Neural crest cell (in vitro differentiated cells): ENCODE measurements around the gene DES. TPM values are rescaled to one million over a fixed set of nuclear protein-coding genes. Genes with fewer than 3 reads are reported as not detected.

ENCODE experiments used
- DNase-seq: peaks from one replicate; pipeline ENCODE4 v3.0.0; 2021; ENCODE audit warnings: low read depth, mixed read lengths, low spot score
- H3K27ac Mint-ChIP-seq: one replicate; pipeline ENCODE4 v1.8.0; 2021; ENCODE audit warnings: mild to moderate bottlenecking, mixed read lengths; ENCODE audit not compliant: unreplicated experiment
- H3K27me3 Mint-ChIP-seq: 2 replicates; pipeline ENCODE4 v1.8.0; 2021; ENCODE audit warnings: low read depth, mild to moderate bottlenecking, mixed read lengths
- H3K36me3 Mint-ChIP-seq: 2 replicates; pipeline ENCODE4 v1.8.0; 2021; ENCODE audit warnings: low read depth, mild to moderate bottlenecking, mixed read lengths
- H3K4me1 Mint-ChIP-seq: 2 replicates; pipeline ENCODE4 v1.8.0; 2021; ENCODE audit warnings: mixed read lengths
- H3K4me3 Mint-ChIP-seq: one replicate; pipeline ENCODE4 v1.8.0; 2021; ENCODE audit warnings: mild to moderate bottlenecking, mixed read lengths
- H3K9me3 Mint-ChIP-seq: 2 replicates; pipeline ENCODE4 v1.8.0; 2021; ENCODE audit warnings: mixed read lengths
- total RNA-seq: library from RNA; stranded (reverse); gene quantifications from 2 replicates; pipeline ENCODE4 v1.2.1, GENCODE V29; 2021
- TF ChIP-seq, protein P1 (sequence below): fragments of 200-600 bp; sonication (generic); conservative IDR thresholded peaks from 2 replicates; pipeline ENCODE4 v1.5.0; 2021; ENCODE audit warnings: antibody characterized with exemption, mild to moderate bottlenecking

Gene DES
- total RNA-seq, 1 donor from 2014 or later: 0.28 TPM

- Mint-ChIP-seq H3K4me1 (peaks cover 10% of the 10 kb centered on the region), H3K9me3 (no peaks in the 10 kb centered on the region), H3K27ac (no peak overlapping the region), H3K4me3 (no peak overlapping the region), H3K36me3 (no peaks in the 10 kb centered on the region), H3K27me3 (peaks cover 2% of the 10 kb centered on the region)
- TF ChIP-seq, protein P1, sequence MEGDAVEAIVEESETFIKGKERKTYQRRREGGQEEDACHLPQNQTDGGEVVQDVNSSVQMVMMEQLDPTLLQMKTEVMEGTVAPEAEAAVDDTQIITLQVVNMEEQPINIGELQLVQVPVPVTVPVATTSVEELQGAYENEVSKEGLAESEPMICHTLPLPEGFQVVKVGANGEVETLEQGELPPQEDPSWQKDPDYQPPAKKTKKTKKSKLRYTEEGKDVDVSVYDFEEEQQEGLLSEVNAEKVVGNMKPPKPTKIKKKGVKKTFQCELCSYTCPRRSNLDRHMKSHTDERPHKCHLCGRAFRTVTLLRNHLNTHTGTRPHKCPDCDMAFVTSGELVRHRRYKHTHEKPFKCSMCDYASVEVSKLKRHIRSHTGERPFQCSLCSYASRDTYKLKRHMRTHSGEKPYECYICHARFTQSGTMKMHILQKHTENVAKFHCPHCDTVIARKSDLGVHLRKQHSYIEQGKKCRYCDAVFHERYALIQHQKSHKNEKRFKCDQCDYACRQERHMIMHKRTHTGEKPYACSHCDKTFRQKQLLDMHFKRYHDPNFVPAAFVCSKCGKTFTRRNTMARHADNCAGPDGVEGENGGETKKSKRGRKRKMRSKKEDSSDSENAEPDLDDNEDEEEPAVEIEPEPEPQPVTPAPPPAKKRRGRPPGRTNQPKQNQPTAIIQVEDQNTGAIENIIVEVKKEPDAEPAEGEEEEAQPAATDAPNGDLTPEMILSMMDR: no peak
- DNase-seq: no peak
Observed at GRCh38 chr2:219396863-219397457, 21.2 kb upstream of the DES start.

DNA sequence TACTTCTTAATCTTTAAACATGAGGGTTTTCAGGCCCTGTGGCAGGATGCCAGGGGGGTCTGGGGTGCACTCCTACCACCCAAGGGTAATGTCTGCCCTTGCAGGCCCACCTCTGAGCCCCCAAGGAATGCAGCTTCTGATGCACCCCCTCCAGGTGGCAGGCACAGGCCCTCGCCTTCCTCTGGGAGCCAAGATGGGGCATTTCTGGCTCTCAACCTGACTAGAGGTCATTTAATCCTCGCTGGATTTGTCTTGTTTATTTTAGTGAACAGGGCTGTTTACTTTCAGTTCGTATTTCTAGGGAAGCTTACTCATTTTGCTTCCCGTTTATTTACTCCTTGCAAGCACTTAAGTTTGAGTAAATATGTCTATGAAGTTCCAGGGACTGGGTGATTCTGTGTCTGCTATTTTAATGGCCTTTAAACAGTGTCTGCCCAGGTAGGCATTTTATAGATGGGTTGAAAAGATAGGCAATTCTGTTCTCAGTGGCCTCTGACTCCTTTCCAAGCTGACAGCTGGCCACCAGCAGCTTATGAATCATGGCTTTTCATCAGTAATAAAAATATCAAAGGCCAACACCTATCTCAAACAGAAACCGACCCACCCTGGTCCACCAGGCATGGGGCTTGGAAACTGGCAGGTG is 19.3 kb upstream of the DES start:
- DNase-seq: no peak
- Mint-ChIP-seq H3K4me3 (no peak overlapping the region), H3K9me3 (no peaks in the 10 kb centered on the region), H3K36me3 (no peaks in the 10 kb centered on the region), H3K4me1 (peaks cover 21% of the 10 kb centered on the region), H3K27ac (no peak overlapping the region), H3K27me3 (no peaks in the 10 kb centered on the region)
- TF ChIP-seq, protein P1: no peak

GRCh38 chr2:219399716-219400478 is 18.3 kb upstream of the DES start:
- H3K4me1 Mint-ChIP-seq: peaks cover 21% of the 10 kb centered on the region
- no peaks in the 10 kb centered on the region for H3K27me3 Mint-ChIP-seq

DNA sequence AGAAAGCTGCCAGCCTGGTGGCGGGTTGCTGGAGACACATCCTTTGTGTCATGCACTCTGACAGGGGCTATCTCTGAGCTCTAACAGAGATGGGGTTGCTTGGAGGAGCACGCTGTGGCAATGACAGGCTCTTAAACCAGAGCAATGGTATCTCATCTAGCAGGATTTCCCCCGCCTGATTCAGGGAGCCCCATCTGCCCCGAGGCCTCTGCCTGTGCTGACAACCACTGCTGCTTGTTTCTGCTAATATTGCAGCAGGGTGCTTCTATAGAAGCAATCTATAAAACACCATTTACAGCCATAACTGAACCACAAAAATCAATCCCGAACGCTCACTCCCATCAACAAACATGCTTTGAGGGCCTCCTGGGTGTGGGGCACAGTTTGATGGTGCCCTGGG is 17.6 kb upstream of the DES start:
- no peak for DNase-seq
- H3K4me3 Mint-ChIP-seq: no peak overlapping the region
- no peak overlapping the region for H3K27ac Mint-ChIP-seq
- no peaks in the 10 kb centered on the region for H3K36me3 Mint-ChIP-seq
- H3K27me3 Mint-ChIP-seq: no peaks in the 10 kb centered on the region
- no peaks in the 10 kb centered on the region for H3K9me3 Mint-ChIP-seq
- TF ChIP-seq, protein P1: no peak
- peaks cover 21% of the 10 kb centered on the region for H3K4me1 Mint-ChIP-seq

More at GRCh38 chr2:219399716-219400478, 18.3 kb upstream of the DES start:
- Mint-ChIP-seq H3K36me3 (no peaks in the 10 kb centered on the region), H3K4me3 (no peak overlapping the region), H3K9me3 (no peaks in the 10 kb centered on the region), H3K27ac (no peak overlapping the region)
- TF ChIP-seq, protein P1: no peak
- DNase-seq: no peak

- Mint-ChIP-seq H3K36me3 (no peaks in the 10 kb centered on the region), H3K4me3 (no peak overlapping the region), H3K9me3 (no peaks in the 10 kb centered on the region), H3K4me1 (peaks cover 22% of the 10 kb centered on the region), H3K27me3 (no peaks in the 10 kb centered on the region), H3K27ac (no peak overlapping the region)
- TF ChIP-seq, protein P1: no peak
- no peak for DNase-seq
Observed at GRCh38 chr2:219401606-219402005, 16.6 kb upstream of the DES start.
